ENCODE data around the gene ATAD5. TPM values are rescaled to one million over a fixed set of nuclear protein-coding genes. Genes with fewer than 3 reads are reported as not detected.
A peak's percentile ranks its signal among the peaks of the same experiment; 100 is the strongest.

Gene ATAD5
- total and polyA plus RNA-seq, 2 of the 13 experiments (the other 11 are each of a cell fraction or from before 2014, with no cell fraction given), result 1.8 to 10.7 TPM

DNA sequence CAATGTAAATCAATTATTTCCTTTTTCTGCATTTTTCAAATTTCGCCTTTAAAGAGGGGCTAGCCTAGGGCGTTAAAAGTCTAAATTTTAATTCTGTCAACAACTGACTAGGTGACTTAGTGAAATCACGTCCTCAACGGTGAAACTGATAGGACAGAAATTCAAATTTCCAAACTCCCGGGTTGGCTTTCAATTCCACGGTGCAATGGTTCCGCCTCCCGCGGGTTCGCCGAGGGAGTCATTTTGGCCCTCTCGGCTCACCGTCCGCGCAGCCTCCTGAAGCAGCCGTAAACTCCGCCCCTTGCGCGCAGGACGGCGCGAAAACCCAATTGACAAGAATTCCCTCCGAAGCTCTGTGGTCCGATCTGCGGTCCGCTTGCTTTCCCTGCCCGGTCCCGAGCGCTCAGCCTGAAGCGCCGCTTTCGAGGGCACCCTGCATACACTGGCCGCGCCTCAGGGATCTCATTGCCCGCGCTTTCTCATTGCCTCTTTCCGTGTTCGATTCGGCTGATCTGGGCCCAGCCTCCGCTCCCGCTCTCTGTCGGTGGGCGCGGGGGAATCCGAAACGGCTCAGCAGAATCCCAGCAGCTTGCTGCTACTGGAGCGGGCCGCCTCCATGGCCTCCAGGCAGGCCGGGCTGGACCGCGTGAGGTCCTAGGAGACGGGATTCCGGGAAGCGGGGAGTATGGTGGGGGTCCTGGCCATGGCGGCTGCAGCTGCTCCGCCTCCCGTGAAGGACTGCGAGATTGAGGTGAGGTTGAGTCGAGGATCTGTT lies at the start of gene ATAD5 (continued):
- TF ChIP-seq ZNF235 (CRISPR knock-in tag; IDR thresholded peaks at IDR 0.05; ENCODE audit: borderline replicate concordance) (no peak), TCF7L2 (IDR thresholded peaks at IDR 0.05; ENCODE audit: low read depth, low read length) (no peak), SAFB2 (CRISPR knock-in tag; IDR thresholded peaks at IDR 0.05; ENCODE audit: borderline replicate concordance, low read depth) (peak; percentile 36; the same call in 1 of the 2 replicates), KLF16 (CRISPR knock-in tag; IDR thresholded peaks at IDR 0.05) (peak in 1 of 2 experiments; percentile 93; a peak in 2 of 4 replicates), SOX5 (CRISPR knock-in tag; IDR thresholded peaks at IDR 0.05; ENCODE audit: borderline replicate concordance) (peak; percentile 52; the same call in 1 of the 2 replicates), RBM22 (optimal IDR thresholded peaks at IDR 0.05; ENCODE audit: low read length) (no peak), ZFX (CRISPR knock-in tag; IDR thresholded peaks at IDR 0.05; ENCODE audit: low read depth) (peak; percentile 91), ZNF782 (CRISPR knock-in tag; IDR thresholded peaks at IDR 0.05; ENCODE audit: borderline replicate concordance) (0 out of 2 replicates have a peak, but pooled peaks have one; percentile 69), ZNF224 (CRISPR knock-in tag; IDR thresholded peaks at IDR 0.05) (no peak; the same call in 1 of the 2 replicates), ZBTB8A (CRISPR knock-in tag; IDR thresholded peaks at IDR 0.05; ENCODE audit: borderline replicate concordance, low read depth) (no peak), ZNF724P (CRISPR knock-in tag; IDR thresholded peaks at IDR 0.05; ENCODE audit: borderline replicate concordance) (peak; percentile 95), RBAK (CRISPR knock-in tag; IDR thresholded peaks at IDR 0.05) (no peak), ZNF883 (CRISPR knock-in tag; IDR thresholded peaks at IDR 0.05; ENCODE audit: not compliant biosample characterization) (peak; percentile 60), RAD21 (CRISPR knock-in tag; IDR thresholded peaks at IDR 0.05) (no peak), EP300 (IDR thresholded peaks at IDR 0.05; ENCODE audit: low read depth in 2 of 2, low read length in 2 of 2) (no peak), EP300 (CRISPR knock-in tag; IDR thresholded peaks at IDR 0.05; ENCODE audit: borderline replicate concordance) (no peak), PTBP1 (IDR thresholded peaks at IDR 0.05; ENCODE audit: low read depth, low read length, poor library complexity, severe bottlenecking) (no peak), ZNF879 (CRISPR knock-in tag; IDR thresholded peaks at IDR 0.05) (no peak; the same call in 1 of the 2 replicates), ZNF484 (CRISPR knock-in tag; IDR thresholded peaks at IDR 0.05; ENCODE audit: borderline replicate concordance, low read depth) (no peak), MAZ (IDR thresholded peaks at IDR 0.05; ENCODE audit: borderline replicate concordance, low read depth, low read length) (0 out of 2 replicates have a peak, but pooled peaks have one; percentile 17), MAZ (CRISPR knock-in tag; IDR thresholded peaks at IDR 0.05; ENCODE audit: low read depth) (no peak), DNMT1 (CRISPR knock-in tag; IDR thresholded peaks at IDR 0.05) (no peak), SYNCRIP (IDR thresholded peaks at IDR 0.05; ENCODE audit: insufficient read depth, low read depth, low read length) (no peak), RFX1 (IDR thresholded peaks at IDR 0.05) (no peak), ZBTB7B (CRISPR knock-in tag; IDR thresholded peaks at IDR 0.05) (0 out of 2 replicates have a peak, but pooled peaks have one; percentile 39)
- TF ChIP-seq, protein P1, sequence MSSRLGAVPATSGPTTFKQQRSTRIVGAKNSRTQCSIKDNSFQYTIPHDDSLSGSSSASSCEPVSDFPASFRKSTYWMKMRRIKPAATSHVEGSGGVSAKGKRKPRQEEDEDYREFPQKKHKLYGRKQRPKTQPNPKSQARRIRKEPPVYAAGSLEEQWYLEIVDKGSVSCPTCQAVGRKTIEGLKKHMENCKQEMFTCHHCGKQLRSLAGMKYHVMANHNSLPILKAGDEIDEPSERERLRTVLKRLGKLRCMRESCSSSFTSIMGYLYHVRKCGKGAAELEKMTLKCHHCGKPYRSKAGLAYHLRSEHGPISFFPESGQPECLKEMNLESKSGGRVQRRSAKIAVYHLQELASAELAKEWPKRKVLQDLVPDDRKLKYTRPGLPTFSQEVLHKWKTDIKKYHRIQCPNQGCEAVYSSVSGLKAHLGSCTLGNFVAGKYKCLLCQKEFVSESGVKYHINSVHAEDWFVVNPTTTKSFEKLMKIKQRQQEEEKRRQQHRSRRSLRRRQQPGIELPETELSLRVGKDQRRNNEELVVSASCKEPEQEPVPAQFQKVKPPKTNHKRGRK (CRISPR knock-in tag; IDR thresholded peaks at IDR 0.05), result no peak
- TF ChIP-seq, protein P2, sequence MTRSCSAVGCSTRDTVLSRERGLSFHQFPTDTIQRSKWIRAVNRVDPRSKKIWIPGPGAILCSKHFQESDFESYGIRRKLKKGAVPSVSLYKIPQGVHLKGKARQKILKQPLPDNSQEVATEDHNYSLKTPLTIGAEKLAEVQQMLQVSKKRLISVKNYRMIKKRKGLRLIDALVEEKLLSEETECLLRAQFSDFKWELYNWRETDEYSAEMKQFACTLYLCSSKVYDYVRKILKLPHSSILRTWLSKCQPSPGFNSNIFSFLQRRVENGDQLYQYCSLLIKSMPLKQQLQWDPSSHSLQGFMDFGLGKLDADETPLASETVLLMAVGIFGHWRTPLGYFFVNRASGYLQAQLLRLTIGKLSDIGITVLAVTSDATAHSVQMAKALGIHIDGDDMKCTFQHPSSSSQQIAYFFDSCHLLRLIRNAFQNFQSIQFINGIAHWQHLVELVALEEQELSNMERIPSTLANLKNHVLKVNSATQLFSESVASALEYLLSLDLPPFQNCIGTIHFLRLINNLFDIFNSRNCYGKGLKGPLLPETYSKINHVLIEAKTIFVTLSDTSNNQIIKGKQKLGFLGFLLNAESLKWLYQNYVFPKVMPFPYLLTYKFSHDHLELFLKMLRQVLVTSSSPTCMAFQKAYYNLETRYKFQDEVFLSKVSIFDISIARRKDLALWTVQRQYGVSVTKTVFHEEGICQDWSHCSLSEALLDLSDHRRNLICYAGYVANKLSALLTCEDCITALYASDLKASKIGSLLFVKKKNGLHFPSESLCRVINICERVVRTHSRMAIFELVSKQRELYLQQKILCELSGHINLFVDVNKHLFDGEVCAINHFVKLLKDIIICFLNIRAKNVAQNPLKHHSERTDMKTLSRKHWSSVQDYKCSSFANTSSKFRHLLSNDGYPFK (CRISPR knock-in tag; IDR thresholded peaks at IDR 0.05; ENCODE audit: borderline replicate concordance), result peak; percentile 78

All from HepG2 (cell line).